ENCODE measurements around the gene TSEN15.

GRCh38 chr1:184075055-184076029 lies 23.8 kb downstream of the TSEN15 start:
- TF ChIP-seq CTCF (IDR thresholded peaks at IDR 0.05) (peak; percentile 57 to 86 (median 77)), POLR2A (IDR thresholded peaks at IDR 0.05) (no peak)

Data from body of pancreas (tissue), 4 donors.